HepG2 (cell line): ENCODE data around the gene STK11.
A peak's percentile ranks its signal among the peaks of the same experiment; 100 is the strongest.

Experiments
- CTCF ChIP-seq: sonication (generic); formaldehyde crosslinking; IDR thresholded peaks from 2 replicates; pipeline ENCODE4 v1.5.0; 2020; ENCODE audit warnings: mild to moderate bottlenecking, missing genetic modification reagents, moderate library complexity
- E2F5 ChIP-seq: sonication (generic); formaldehyde crosslinking; conservative IDR thresholded peaks from 2 replicates; pipeline ENCODE4 v1.4.0; 2020; ENCODE audit warnings: missing genetic modification reagents
- ELF1 ChIP-seq: sonication (generic); formaldehyde crosslinking; IDR thresholded peaks from 2 replicates; pipeline ENCODE4 v1.4.0; 2020; ENCODE audit warnings: missing genetic modification reagents
- SATB2 ChIP-seq: sonication (generic); formaldehyde crosslinking; IDR thresholded peaks from 2 replicates; pipeline ENCODE4 v1.5.0; 2020; ENCODE audit warnings: missing genetic modification reagents
- SMC3 ChIP-seq: IDR thresholded peaks from 2 replicates; pipeline ENCODE4 v1.6.1; 2011; ENCODE audit warnings: low read length, improper control_type of control experiment
- ZKSCAN1 ChIP-seq: fragments of 150-350 bp; IDR thresholded peaks from 2 replicates; pipeline ENCODE4 v1.6.1; 2014; ENCODE audit warnings: low read length
- TF ChIP-seq, protein P1 (sequence below): sonication (generic); formaldehyde crosslinking; IDR thresholded peaks from 2 replicates; pipeline ENCODE4 v1.8.0; 2022; ENCODE audit warnings: mild to moderate bottlenecking, missing genetic modification reagents, moderate library complexity

DNA sequence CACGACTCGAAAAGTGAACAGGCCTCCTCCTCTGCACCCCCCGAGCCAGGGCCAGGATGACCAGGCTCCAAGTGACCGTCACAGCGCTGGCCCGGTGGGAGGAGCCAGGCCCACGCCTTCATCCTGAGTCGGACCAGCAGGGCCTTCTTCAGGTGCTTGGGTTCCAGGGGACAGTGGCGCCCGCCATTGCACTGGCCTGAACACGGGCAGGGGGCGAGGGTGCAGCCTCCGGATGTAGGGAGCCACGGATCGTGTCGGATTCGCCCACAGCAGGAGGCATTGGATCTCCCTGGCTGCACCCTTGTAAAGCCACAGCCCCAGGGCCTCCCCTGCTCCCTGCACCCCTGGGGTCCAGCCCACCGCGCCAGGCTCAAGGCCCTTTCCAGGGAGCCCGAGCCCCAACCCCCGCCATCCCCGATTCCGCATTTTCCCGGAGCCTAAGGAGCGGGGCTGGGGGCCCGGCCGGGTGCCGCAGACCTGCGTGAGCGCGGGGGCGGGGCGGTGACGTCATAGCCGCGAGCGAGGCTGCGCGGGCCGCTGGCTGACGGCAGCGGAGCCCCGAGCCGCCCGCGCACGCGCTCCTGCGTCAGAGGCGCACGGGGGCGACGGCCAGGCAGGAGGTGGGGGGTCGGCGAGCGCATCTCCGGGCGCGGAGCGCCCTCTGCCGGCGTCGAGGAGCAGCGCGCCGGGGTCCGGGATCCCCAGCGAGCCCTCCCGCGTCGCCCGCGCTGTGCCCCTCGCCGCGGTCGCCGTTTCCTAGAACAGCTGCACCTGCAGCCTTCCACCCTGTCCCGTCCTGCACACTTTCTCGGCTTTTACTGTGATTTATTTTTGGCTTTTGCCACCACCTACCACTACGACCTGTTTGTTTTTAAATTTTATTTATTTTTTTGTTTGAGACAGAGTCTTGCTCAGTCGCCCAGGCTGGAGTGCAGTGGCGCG lies 34.5 kb downstream of the STK11 start:
- TF ChIP-seq SATB2 (no peak), E2F5 (CRISPR knock-in tag) (no peak), ELF1 (CRISPR knock-in tag) (no peak), ZKSCAN1 (no peak), CTCF (CRISPR knock-in tag) (peak; percentile 81), SMC3 (peak; percentile 22; the same call in 1 of the 2 replicates)
- TF ChIP-seq, protein P1, sequence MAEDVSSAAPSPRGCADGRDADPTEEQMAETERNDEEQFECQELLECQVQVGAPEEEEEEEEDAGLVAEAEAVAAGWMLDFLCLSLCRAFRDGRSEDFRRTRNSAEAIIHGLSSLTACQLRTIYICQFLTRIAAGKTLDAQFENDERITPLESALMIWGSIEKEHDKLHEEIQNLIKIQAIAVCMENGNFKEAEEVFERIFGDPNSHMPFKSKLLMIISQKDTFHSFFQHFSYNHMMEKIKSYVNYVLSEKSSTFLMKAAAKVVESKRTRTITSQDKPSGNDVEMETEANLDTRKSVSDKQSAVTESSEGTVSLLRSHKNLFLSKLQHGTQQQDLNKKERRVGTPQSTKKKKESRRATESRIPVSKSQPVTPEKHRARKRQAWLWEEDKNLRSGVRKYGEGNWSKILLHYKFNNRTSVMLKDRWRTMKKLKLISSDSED (CRISPR knock-in tag): no peak
